Adrenal gland (tissue), 12 donors: ENCODE measurements around the gene RALB. TPM values are rescaled to one million over a fixed set of nuclear protein-coding genes. Genes with fewer than 3 reads are reported as not detected.

Experiments
- DNase-seq, 7 donors: peaks; one replicate each; pipeline ENCODE4 v3.0.0-alpha.2; 2019 to 2020
- H3K27ac ChIP-seq, 5 donors: fragments of 200-600 bp; sonication (generic) in 4 of 5; 1 replicate in 3 of 5; 2 replicates in 2 of 5; pipeline versions ENCODE4 v1.5.1 to v1.8.0; 2016 to 2020; ENCODE audit warnings: mild to moderate bottlenecking in 1 of 5
- H3K27me3 ChIP-seq: fragments of 200-600 bp; 2 replicates; pipeline ENCODE4 v1.8.0; 2021
- H3K36me3 ChIP-seq, 2 donors: fragments of 200-600 bp; replicated peaks in 1 of 2; 1 replicate in 1 of 2; 2 replicates in 1 of 2; pipeline versions ENCODE4 v1.5.1 to v1.8.0; 2018 to 2022
- H3K4me1 ChIP-seq, 2 donors: fragments of 200-600 bp; replicated peaks in 1 of 2; 1 replicate in 1 of 2; 2 replicates in 1 of 2; pipeline versions ENCODE4 v1.5.1 to v1.8.0; 2018 to 2021
- H3K4me3 ChIP-seq, 4 donors: fragments of 200-600 bp; sonication (generic) in 3 of 4; one replicate each; pipeline ENCODE4 v1.5.1; 2016 to 2018
- H3K9me3 ChIP-seq, 3 donors: fragments of 200-600 bp; sonication (generic) in 1 of 3; replicated peaks in 1 of 3; 1 replicate in 2 of 3; 2 replicates in 1 of 3; pipeline versions ENCODE4 v1.5.1 to v1.8.0; 2016 to 2021
- CTCF ChIP-seq, 6 experiments: fragments of 450-650 bp in 4 of 6; fragments of 200-600 bp in 2 of 6; sonication (generic) in 1 of 6; IDR thresholded peaks; 1 replicate in 5 of 6; 2 replicates in 1 of 6; pipeline versions ENCODE4 v1.5.1 to v1.8.0; 2016 to 2021; ENCODE audit warnings: antibody characterized with exemption in 6 of 6, mild to moderate bottlenecking in 2 of 6, moderate library complexity in 1 of 6
- POLR2A ChIP-seq, 2 donors: fragments of 450-650 bp; IDR thresholded peaks; one replicate each; pipeline ENCODE4 v1.6.1; 2017; ENCODE audit warnings: antibody characterized with exemption in 2 of 2, mild to moderate bottlenecking in 2 of 2, moderate library complexity in 1 of 2
- WGBS, 4 donors: extraction: QIAGEN DNeasy Blood & Tissue Kit in 2 of 4; methylation state at CpG; one replicate each; pipeline versions ENCODE4 v1.1.5 to v1.1.7; 2013 to 2017; 5-methylcytosine and 5-hydroxymethylcytosine counted together
- intact Hi-C, 2 donors: fragments of 100-400 bp; cut with DNase I; formaldehyde crosslinking; loops; one replicate each; pipeline versions ENCODE4 v1.14.1 to v1.15.0; 2022 to 2023
- polyA plus RNA-seq, 3 donors: library from polyadenylated mRNA; stranded (reverse); fragments of 200-250 nt in 2 of 3; fragments of 350-450 nt in 1 of 3; fragmentation: Illumina TruSeq in 1 of 3; extraction: RNeasy Lipid Tissue Mini Kit (QIAGEN cat#74804) in 1 of 3; gene quantifications; one replicate each; pipeline ENCODE4 v1.2.3, GENCODE V29; 2013 to 2014
- total RNA-seq, 9 donors: library from RNA; depleted of rRNA in 4 of 9; stranded (reverse); fragments of >200 nt in 4 of 9; fragments of 120-200 nt in 1 of 9; fragmentation: NEBNext Ultra II Directional in 1 of 9; extraction: Animal tissue kit (Norgen Biotek cat#: 25700) in 1 of 9; gene quantifications; one replicate each; pipeline versions ENCODE4 v1.1.0 to v1.2.4, GENCODE V29; 2013 to 2023
- donor health status: healthy with polysubstance abuse.
- donor health status: Bipolar disorder and iron deficiency.
- donor health status: DM: yes; HTN: yes; CAD: no.
- donor health status: DM: no; HTN: no; CAD: no.
- donor health status: DM: no; HTN: no; CAD: no.
- donor health status: DM: yes; HTN: yes; CAD: no.

The RALB gene
- total and polyA plus RNA-seq, 12 donors = 20.7 to 94.3 (median 51.6) TPM

GRCh38 chr2:120323807-120324399 lies 71.3 kb downstream of the RALB start:
- intact Hi-C loops = no loop called here
- no peaks in the 10 kb centered on the region for H3K36me3 ChIP-seq
- peaks cover 0 to 5% of the 10 kb centered on the region in 2 donors for H3K4me1 ChIP-seq
- no peaks in the 10 kb centered on the region for H3K9me3 ChIP-seq
- H3K27me3 ChIP-seq = no peaks in the 10 kb centered on the region
- H3K27ac ChIP-seq = peak overlapping the region in 2 of 5 donors; percentile 53 to 63
- WGBS, 4 donors = 76 to 81% (median 80%) methylated on average over 8 to 10 of the region's 10 CpGs
- DNase-seq = no peak
- TF ChIP-seq CTCF (IDR thresholded peaks at IDR 0.05) = no peak
- TF ChIP-seq POLR2A (IDR thresholded peaks at IDR 0.05) = no peak
- no peak overlapping the region for H3K4me3 ChIP-seq

- Histone ChIP-seq H3K4me1 (peaks cover 0 to 5% of the 10 kb centered on the region in 2 donors), H3K27me3 (no peaks in the 10 kb centered on the region), H3K36me3 (no peaks in the 10 kb centered on the region), H3K9me3 (no peaks in the 10 kb centered on the region), H3K4me3 (no peak overlapping the region), H3K27ac (no peak overlapping the region)
- DNase-seq = no peak
- intact Hi-C loops = no loop called here
- TF ChIP-seq POLR2A (IDR thresholded peaks at IDR 0.05) (no peak), CTCF (IDR thresholded peaks at IDR 0.05) (no peak)
- WGBS, 4 donors = 92 to 100% (median 96%) methylated on average over 2 to 7 of the region's 7 CpGs
Measured at GRCh38 chr2:120324933-120325332, 72.3 kb downstream of the RALB start.

- WGBS, 4 donors = 88 to 95% (median 92%) methylated on average over 9 of the region's 9 CpGs
- Histone ChIP-seq H3K9me3 (no peaks in the 10 kb centered on the region), H3K4me3 (no peak overlapping the region), H3K36me3 (no peaks in the 10 kb centered on the region), H3K4me1 (peaks cover 0 to 5% of the 10 kb centered on the region in 2 donors), H3K27ac (no peak overlapping the region), H3K27me3 (no peaks in the 10 kb centered on the region)
- intact Hi-C loops = no loop called here
- TF ChIP-seq CTCF (IDR thresholded peaks at IDR 0.05) (no peak), POLR2A (IDR thresholded peaks at IDR 0.05) (no peak)
- no peak for DNase-seq
Measured at GRCh38 chr2:120326066-120326465, 73.4 kb downstream of the RALB start.

GRCh38 chr2:120330946-120331822 lies 78.5 kb downstream of the RALB start:
- Histone ChIP-seq H3K36me3 (no peaks in the 10 kb centered on the region), H3K4me1 (no peaks in the 10 kb centered on the region), H3K27ac (no peak overlapping the region), H3K27me3 (no peaks in the 10 kb centered on the region), H3K4me3 (no peak overlapping the region), H3K9me3 (no peaks in the 10 kb centered on the region)
- no peak for DNase-seq
- 82 to 88% (median 85%) methylated on average over 14 to 24 of the region's 24 CpGs for WGBS, 4 donors
- intact Hi-C loops = loop anchor here in 1 of 2 donors (10.0 kb wide), 1 partner anchor 744 kb away; no protein-coding TSS in a partner anchor
- TF ChIP-seq POLR2A (IDR thresholded peaks at IDR 0.05) (no peak), CTCF (IDR thresholded peaks at IDR 0.05) (no peak)
